ENCODE results near the gene STRN.

- TF ChIP-seq TSHZ2 (CRISPR knock-in tag; IDR thresholded peaks at IDR 0.05): no peak
- TF ChIP-seq, protein P1, sequence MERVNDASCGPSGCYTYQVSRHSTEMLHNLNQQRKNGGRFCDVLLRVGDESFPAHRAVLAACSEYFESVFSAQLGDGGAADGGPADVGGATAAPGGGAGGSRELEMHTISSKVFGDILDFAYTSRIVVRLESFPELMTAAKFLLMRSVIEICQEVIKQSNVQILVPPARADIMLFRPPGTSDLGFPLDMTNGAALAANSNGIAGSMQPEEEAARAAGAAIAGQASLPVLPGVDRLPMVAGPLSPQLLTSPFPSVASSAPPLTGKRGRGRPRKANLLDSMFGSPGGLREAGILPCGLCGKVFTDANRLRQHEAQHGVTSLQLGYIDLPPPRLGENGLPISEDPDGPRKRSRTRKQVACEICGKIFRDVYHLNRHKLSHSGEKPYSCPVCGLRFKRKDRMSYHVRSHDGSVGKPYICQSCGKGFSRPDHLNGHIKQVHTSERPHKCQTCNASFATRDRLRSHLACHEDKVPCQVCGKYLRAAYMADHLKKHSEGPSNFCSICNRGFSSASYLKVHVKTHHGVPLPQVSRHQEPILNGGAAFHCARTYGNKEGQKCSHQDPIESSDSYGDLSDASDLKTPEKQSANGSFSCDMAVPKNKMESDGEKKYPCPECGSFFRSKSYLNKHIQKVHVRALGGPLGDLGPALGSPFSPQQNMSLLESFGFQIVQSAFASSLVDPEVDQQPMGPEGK (CRISPR knock-in tag; IDR thresholded peaks at IDR 0.05; ENCODE audit: borderline replicate concordance): no peak
- TF ChIP-seq, protein P2, sequence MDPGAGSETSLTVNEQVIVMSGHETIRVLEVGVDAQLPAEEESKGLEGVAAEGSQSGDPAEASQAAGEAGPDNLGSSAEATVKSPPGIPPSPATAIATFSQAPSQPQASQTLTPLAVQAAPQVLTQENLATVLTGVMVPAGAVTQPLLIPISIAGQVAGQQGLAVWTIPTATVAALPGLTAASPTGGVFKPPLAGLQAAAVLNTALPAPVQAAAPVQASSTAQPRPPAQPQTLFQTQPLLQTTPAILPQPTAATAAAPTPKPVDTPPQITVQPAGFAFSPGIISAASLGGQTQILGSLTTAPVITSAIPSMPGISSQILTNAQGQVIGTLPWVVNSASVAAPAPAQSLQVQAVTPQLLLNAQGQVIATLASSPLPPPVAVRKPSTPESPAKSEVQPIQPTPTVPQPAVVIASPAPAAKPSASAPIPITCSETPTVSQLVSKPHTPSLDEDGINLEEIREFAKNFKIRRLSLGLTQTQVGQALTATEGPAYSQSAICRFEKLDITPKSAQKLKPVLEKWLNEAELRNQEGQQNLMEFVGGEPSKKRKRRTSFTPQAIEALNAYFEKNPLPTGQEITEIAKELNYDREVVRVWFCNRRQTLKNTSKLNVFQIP (CRISPR knock-in tag; IDR thresholded peaks at IDR 0.05; ENCODE audit: borderline replicate concordance, low read depth): no peak
These were observed 157.8 kb downstream of the STRN start for GRCh38 chr2:36808386-36809068.
